NCI-H1694 treated with DMSO at 0.1 percent for 48 hours (cell line): ENCODE results near the gene BSDC1.

Experiments
- DNase-seq: peaks from one replicate; lab custom pipeline; 2025; lab: John Stamatoyannopoulos, UW

The BSDC1 gene

DNA sequence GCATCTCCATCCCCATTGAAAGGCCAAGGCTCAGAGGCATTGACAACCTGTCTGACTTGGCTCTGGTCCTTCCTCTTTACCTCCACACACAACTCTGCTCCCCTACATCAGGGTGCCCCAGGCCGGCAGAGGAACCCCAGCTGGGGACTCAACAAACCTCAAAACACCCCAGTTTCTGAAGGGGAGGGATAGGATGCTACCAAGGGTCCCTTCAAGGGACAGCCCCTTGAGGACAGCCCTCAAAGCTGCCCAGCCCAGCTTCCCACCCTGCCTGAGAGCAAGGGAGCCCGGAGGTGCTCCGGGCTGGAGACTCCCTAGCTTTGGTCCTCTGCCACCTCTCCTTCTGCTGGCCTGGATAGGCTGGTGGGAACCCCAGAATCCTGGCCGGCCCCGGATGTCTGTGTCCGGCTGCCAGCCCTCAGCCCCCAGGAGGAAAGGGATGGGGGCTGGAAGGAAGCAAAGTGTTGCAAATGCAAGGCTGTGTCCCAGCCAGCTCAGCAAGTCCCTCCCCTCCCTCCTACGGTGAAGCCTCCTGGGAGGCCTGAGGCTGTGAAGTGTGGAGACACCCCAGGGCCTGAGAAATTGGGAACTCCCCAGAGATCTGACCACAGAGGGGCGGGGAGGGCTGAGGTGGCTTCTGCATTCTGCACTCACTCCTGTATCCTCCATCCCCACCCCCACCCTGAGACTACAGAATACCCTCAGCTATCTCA lies 57.1 kb downstream of the BSDC1 start:
- no peak for DNase-seq

DNA sequence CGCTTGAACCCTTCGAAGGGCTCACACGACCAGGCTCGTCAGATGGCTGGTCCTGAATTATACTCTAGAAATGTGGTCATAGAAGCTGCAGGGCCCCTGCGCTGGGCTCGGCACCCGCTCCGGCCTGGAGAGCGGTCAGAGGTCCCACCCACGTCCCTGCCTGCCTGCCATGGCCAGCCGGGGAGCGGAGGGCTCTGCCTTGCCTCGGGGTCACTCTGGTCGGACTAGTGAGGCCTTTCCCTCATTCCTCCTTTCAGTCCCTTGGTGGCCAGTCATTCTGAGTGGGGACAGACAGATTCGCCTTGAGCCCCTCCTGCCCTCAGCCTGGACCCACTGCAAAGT lies 57.7 kb downstream of the BSDC1 start:
- DNase-seq: no peak

DNA sequence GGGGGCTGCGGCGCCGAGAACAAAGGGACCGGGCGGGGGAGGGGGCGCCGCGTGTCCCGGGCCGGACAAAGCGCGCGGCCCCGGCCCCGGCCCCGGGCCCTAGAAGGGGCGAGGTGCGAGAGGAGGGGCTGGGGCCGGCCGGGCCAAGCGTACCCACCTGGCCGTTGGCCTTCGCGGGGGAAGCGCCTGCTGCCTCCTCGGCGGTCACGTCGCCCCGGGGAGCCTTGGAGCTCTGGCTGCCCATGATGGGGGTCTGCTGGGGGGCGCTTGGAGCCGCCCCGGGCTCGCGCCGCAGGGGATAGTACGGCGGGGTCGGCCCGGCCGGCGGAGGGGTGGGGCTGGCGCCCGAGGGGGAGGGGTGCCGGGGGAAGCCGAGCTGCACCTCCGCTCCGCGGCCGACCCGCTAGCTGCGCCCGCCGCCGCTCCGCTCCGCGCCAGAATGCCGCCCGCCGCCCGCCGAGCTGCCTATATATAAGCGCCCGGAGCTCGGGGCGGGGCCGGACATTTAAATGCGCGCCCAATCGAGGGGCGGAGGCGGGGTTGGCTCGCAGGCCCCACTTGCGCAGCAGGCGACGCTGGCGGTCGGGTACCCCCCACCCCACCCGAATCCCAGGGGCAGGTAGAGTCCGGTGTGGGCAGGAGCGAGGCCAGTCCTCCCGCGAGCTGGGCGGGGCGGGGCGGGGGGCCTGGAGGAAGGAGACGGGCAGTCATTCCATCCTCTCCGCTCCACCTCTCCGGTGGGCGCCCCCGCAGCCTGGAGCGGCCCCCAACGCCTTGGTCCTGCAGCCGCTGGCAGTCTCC lies 58.3 kb downstream of the BSDC1 start, which contains the start of gene MARCKSL1:
Gene MARCKSL1 (minus strand): TSS at position 444 of the 801 bp plus-strand sequence. CDS start 200 bp downstream, at position 244.
- DNase-seq: peak; percentile 18

DNA sequence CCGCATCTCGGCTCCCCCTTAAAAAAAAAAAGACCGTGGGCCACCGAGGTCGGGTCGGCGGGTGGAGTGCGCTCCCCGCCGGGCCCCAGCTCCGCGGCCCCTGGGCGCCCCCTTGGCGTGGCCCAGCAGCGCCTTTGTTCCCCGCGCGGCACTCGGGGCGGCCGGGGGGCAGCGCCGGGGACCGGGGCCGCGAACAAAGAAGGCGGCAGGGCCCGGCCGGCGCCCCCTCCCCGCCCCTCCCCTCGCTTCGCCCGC lies 58.8 kb downstream of the BSDC1 start:
- DNase-seq: no peak

DNA sequence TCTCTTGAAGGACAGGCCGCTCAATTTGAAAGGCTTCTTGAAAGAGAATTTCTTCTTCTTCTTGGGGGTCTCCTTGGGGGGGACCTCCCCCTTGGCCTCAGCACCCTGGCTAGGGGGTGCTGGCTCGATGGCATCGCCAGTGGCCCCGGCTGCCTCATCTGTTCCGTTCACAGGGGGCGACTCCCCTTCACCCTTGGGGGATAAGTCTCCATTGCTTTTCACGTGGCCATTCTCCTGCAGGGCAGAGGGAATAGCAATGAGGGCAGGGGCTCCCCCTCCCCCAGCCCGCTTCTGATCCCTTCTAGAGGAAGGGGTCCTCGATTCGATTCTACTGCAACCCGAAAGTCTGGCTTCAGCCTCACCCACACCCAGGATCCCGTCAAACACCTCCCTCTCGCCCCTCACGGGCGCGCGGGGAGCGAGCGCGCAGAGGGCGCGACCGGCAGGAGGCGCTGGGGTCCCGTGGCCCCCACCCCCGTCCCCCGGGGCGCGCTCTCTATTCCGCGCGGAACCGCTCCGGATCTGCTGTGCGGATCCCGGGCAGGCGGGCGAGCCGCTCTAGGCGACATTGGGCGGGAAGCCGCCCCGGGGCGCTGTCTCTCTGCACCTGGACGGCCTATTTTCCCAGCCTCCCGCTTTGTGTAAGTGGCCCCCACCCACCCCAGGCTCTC lies 59.2 kb downstream of the BSDC1 start:
- DNase-seq: no peak

DNA sequence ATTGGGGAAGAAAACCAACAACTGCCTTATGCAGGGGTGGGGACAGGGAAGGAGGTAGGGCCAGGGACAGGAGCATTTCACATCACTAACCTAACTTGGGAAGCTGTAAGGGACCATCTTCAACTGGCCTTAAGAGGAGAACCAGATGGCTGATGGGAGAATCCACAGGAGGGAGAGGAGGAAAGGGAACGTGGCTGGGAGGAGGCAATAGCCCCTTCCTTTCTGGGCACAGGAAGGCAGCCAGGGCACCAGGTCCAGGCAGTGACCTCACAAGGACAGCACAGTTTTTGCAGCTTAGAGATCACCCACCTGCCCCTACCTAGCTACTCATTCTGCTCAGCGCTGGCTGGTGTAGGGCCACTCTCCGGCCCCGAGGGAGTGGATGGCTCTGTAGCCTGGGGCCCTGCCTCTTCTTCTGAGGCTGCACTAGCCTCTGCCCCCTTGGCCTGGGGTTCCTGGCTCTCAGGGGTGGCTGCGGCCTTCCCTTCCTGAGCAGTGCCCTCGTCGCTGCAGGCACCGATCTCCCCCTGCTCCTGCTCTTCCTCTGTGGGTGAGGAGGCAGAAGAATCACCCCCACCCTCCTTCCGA lies 59.9 kb downstream of the BSDC1 start:
- DNase-seq: no peak

DNA sequence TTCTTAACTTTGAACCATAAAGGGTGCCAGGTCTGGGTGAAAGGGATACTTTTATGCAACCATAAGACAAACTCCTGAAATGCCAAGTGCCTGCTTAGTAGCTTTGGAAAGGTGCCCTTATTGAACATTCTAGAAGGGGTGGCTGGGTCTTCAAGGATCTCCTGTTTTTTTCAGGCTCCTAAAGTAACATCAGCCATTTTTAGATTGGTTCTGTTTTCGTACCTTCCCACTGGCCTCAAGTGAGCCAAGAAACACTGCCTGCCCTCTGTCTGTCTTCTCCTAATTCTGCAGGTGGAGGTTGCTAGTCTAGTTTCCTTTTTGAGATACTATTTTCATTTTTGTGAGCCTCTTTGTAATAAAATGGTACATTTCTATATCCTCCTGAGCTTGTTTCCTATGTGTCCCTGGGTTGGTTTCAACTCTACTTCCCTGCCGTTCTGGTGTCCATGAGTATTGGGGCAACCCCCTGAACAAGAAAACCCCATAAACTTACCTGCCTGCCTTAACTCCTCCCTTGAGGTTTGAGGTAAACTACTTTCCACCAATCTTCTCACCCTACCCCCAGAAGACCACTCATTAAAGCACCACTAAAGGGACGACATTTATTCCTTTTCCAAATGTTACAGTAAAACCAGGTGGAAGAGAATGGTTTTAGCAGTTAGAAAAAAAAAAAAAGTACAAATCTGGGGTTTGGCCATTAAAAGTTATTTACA lies 60.8 kb downstream of the BSDC1 start:
- DNase-seq: no peak

DNA sequence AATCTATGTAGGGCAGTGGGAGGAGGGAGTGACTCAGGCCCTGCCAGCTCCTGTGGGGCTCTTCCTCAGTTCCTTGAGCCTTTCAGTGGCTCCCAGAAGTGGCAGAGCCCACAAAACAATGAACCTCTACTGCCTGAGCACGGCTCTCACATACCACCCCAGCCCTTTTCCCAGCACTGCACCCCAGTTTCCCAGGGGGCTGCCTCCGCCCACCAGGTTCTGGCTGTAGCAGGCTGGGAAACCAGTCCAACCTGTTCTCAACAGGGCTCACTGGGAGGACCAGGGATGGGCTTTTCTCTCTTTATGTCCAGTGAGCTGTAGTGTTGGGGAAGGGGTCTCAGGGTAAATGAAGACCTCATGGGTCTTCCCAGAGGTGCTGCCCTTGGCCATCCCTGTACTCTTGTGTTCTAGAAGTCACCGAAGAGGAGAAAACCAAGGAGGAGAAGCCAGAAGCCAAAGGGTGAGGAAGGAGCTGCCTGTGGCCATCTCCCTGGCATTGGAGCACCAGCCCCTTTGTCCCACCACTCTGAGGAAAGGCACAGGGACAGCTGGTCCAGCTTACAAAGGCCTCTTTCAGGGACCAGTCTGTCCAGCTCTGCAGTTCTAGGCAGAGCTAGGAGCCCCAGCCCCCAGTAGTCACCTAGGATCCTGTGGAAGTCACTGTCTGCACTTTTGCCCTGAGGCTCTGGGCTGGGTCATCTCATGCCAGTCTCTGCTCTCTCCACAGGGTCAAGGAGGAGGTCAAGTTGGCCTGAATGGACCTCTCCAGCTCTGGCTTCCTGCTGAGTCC lies 61.8 kb downstream of the BSDC1 start:
- DNase-seq: no peak

DNA sequence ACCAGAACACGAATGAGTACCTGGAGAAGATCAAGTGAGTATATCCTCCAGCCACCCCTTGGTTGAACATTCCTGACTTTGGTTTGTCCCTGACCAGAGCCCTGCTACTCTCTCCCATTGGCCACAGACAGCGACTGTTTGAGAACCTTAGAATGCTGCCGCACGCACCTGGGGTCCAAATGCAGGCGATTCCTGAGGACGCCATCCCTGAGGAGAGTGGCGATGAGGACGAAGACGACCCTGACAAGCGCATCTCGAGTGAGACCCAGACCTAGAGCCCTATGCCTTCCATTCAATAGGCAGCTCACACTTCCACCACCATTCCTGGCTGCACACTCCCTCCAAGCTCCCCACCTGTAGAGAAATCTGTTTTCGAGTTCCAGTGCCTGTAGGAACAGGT lies 62.7 kb downstream of the BSDC1 start:
- DNase-seq: no peak

DNA sequence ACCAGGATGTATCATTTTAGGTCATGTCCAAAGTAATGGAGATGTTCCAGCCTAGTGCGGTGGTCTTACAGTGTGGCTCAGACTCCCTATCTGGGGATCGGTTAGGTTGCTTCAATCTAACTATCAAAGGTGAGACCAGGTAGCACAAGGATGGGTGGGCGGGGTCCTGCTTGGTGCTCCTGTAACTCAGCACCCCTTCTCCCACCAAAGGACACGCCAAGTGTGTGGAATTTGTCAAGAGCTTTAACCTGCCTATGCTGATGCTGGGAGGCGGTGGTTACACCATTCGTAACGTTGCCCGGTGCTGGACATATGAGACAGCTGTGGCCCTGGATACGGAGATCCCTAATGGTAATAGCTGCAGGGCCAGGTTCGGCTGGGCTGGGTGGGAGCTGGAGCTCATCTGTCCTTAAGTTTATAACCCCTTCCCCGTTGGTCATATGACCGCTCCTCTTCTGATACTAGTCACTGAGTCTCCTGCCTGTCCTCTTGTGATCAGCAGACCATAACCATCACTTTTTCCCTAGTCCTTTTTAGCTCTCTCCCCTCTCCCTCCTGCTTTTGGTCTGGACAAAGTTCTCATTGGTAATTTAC lies 63.6 kb downstream of the BSDC1 start:
- DNase-seq: no peak

DNA sequence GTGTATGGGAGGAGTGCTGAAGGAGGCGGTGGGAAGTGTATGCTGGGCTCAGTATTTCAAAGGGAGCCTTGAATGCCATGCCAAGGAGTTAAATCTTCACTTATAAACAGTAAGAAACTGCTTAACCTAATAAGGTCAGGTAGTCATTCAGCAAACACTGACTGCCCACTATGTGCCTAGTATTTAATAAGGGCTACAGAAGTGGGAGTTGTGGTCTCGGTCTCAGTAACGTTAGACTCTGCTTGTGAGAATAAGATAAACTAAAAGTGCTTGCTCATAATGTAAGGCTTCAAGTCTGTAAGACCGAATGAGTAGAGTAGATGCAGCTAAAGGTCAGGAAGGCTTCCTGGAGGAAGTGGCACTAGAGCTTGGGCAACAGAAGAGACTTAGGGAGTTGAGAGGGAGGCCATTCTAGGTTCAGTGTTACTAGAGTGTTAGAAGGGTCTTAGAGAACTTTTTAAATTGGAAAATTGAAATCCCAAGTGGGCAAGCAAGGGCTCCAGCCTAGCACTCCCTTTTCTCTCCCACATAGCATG lies 64.2 kb downstream of the BSDC1 start:
- no peak for DNase-seq

DNA sequence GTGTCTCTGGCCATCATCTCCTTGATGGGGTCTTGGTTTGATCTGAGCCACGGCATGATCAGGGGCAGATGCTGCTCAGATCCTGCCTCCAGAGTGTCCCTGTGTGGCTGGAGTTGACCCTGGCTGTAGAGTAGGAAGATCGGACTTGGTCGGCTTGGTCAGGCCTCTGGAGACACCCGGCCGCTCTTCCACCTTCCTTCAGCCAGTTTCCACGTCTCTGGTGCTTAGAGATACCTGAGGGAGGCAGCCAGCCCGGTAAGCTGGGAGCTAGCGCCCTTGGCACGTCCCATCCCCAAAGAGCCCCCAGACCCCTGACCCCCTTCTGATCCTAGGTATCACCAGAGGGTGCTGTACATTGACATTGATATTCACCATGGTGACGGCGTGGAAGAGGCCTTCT lies 67.0 kb downstream of the BSDC1 start:
- no peak for DNase-seq

DNA sequence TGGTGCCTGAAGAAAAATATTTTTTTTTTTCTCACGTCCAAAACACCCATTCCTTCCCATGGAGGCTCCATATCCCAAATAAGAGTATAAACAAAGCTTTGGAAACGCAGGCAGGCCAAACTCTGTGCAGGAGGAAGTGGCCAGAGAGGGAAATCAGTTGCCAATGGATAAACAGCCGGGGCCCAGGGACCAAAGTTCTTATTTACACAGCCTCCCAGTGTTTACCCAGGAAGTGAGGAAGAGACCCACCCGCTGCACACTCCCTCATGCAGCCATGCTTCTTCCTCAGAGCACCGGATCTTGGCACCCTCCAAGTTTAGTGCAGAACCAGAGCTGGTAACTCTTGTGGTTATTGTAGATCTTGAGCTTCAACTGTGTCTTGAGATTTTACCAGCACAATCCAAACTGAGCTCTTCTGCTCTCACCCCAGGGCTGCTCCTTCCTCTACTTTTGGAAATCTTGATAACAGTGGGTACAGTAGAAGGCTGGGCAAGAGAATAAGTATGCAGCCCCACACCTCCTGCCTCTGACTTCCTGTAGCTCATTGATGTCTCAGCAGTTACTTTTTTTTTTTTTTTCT lies 72.4 kb downstream of the BSDC1 start:
- DNase-seq: no peak

DNA sequence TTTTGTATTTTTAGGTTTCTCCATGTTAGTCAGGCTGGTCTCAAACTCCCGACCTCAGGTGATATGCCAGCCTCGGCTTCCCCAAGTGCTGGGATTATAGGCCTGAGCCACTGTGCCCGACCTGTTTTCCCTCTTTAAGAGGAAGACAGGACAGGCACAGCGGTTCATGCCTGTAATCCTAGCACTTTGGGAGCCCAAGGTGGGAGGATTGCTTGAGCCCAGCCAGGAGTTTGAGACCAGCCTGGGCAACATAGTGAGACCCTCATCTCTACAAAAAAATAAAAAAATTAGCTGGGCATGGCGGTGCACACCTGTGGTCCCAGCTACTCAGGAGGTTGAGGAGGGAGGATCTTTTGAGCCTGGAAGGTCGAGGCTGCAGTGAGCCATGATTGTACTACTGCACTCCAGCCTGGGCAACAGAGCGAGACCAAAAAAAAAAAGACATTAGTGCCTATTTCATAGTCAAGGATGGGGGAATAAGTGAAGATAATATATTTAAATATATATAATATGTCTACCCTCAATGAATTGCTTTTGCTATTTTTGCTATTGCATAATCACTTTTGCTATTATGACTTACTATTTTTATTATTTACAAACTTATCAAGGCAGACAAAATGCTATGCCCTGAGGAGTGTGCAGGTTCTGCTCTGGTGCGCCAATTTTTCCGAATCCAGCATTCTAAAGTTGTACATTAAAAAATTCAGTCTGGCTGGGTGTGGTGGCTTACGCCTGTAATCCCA lies 75.9 kb downstream of the BSDC1 start:
- no peak for DNase-seq

DNA sequence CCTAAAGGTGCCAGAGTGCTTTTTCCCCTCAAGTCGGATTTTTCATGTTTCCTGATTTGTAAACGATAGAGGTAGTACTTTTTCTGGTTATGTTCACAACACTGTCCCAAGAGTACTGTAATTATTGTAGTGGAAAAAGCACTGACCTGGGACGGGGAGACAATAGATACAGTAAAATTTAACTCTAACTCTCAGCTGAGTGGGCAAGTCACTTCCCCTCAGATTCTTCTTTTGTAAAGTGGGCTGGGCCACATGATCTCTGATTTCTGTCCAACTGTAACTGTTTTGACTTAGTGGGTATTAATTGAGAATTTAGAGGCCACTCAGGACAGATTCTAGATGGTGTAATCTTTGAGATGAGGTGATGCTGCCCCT lies 77.4 kb downstream of the BSDC1 start:
- no peak for DNase-seq
